Kidney epithelial cell (primary cell): ENCODE measurements around the gene ALG9. TPM values are rescaled to one million over a fixed set of nuclear protein-coding genes. Genes with fewer than 3 reads are reported as not detected.

Experiments used
- DNase-seq: peaks from one replicate; pipeline ENCODE4 v3.0.0-alpha.2; 2010; ENCODE audit warnings: low read depth
- H3K27me3 ChIP-seq: 2 replicates; pipeline ENCODE4 v1.6.0; 2011; ENCODE audit warnings: low read length; ENCODE audit not compliant: control insufficient read depth, insufficient read depth
- H3K36me3 ChIP-seq: 2 replicates; pipeline ENCODE4 v1.5.1; 2011; ENCODE audit warnings: low read length; ENCODE audit not compliant: control insufficient read depth, insufficient read depth
- H3K4me3 ChIP-seq: 2 replicates; pipeline ENCODE4 v1.5.1; 2011; ENCODE audit warnings: low read depth, mild to moderate bottlenecking, control low read depth, low read length
- total RNA-seq: library from RNA; depleted of rRNA; stranded (reverse); fragments of >200 nt; gene quantifications from 2 replicates; pipeline ENCODE4 v1.2.3, GENCODE V29; 2015
- TF ChIP-seq, protein P1 (sequence below): IDR thresholded peaks from 2 replicates; pipeline ENCODE4 v1.5.1; 2011; ENCODE audit warnings: mild to moderate bottlenecking, moderate library complexity, low read length, control low read depth, inconsistent platforms; ENCODE audit not compliant: insufficient read depth, poor library complexity, severe bottlenecking

The ALG9 gene
- total RNA-seq, 1 donor from 2014 or later: 33.8 TPM

DNA sequence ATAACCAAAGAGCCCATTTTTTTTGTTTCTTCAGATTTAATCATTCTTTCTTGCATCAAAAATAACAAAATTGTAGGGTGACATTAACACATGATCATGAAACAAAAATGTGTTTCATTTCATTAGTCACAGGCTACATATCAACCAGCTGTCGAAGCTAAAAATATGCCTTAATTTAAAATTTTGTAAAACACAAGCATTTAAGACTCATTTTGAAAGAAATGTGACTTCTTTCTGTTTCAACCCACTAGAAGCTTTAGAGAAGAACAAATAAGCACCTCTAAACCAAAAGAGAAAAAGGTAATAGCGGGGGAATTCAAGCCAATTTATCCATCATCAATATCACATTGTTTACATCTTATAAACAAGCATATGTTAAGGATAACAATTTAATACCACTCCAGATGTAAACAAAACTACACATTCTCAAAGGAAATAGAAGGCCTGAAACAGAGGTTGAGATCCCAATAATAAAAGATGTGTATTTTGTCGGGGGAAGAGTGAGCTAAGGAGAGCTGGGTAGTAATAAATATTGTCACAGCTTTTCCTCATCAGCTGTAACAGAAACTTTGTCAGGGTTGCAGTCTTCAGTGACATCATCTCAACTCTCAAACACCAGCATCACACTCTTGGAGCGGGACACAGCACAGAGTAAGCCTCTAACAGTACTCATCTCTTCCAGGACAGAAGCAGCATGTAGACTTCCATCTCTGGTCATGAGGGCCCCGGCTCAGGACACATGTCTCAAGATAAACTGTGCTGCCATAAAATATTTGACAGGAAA lies 42.0 kb downstream of the ALG9 start:
- TF ChIP-seq, protein P1, sequence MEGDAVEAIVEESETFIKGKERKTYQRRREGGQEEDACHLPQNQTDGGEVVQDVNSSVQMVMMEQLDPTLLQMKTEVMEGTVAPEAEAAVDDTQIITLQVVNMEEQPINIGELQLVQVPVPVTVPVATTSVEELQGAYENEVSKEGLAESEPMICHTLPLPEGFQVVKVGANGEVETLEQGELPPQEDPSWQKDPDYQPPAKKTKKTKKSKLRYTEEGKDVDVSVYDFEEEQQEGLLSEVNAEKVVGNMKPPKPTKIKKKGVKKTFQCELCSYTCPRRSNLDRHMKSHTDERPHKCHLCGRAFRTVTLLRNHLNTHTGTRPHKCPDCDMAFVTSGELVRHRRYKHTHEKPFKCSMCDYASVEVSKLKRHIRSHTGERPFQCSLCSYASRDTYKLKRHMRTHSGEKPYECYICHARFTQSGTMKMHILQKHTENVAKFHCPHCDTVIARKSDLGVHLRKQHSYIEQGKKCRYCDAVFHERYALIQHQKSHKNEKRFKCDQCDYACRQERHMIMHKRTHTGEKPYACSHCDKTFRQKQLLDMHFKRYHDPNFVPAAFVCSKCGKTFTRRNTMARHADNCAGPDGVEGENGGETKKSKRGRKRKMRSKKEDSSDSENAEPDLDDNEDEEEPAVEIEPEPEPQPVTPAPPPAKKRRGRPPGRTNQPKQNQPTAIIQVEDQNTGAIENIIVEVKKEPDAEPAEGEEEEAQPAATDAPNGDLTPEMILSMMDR: no peak
- DNase-seq: no peak
- Histone ChIP-seq H3K4me3 (no peak overlapping the region), H3K36me3 (no peaks in the 10 kb centered on the region), H3K27me3 (no peaks in the 10 kb centered on the region)

DNA sequence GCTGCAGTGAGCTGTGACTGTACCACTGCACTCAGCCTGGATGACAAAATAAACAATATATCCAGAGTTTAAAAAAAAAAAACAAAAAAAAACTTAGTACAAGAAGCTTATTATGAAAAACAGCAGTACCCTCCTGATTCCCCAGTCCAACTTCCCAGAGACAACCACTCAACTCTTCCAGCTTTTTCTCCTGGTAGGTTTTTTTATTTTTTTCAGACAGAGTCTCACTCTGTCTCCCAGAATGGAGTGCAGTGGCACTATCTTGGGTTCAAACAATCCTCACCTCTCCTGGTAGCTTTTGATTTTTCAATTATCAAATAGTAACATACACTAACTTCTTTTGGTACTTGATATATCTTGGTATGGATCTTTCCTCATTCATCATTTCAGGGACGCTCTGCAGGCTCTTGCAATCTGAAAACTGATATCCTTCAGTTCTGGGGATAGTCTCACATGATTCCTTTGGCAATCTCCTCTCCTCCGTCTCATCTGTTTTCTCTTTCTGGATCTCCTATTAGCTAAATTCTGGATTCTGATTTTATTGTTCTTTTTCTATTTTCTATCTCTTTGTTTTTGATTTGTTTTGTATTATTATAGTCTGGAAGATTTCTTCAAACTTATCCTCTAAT lies 44.9 kb downstream of the ALG9 start:
- H3K27me3 ChIP-seq: no peaks in the 10 kb centered on the region
- TF ChIP-seq, protein P1: no peak
- H3K36me3 ChIP-seq: no peaks in the 10 kb centered on the region
- no peak overlapping the region for H3K4me3 ChIP-seq
- DNase-seq: no peak

DNA sequence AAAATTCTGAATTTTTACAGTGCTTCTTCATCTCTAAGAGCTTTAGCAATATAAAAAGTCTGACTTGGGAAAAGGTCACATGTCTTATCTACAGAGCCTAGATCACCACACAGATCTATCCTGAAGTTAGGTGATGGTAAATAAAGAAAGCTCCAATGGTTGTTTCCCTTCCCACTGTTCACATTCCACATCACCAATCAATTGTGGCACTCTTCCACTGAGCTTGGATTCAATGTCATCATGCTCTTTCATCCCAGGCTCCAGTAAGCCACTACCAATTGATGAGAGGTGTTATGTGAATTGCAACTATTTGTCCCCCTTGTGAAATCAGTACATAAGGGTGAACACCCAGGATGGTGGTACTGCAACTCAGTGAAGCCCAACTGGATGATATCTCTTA lies 47.8 kb downstream of the ALG9 start:
- TF ChIP-seq, protein P1: no peak

DNA sequence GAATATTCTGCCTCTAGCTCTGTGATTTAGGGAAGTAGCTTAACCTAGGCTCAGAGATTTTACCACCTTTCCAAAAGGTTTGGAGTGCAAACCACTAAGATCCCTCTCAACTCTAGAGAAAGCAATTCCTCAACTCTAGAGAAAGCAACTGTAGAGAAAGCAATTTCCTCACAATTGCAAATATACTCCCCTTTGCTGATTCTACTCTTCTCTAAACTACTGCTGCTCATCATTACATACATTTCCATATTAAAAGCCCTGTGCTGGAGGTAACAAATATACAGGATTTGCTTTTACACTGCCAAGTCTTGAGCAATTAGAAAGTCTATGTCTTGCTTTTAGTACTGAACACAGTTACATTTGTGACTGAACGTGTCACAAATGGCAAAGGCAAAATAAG lies 48.2 kb downstream of the ALG9 start:
- H3K36me3 ChIP-seq: no peaks in the 10 kb centered on the region
- no peak overlapping the region for H3K4me3 ChIP-seq
- TF ChIP-seq, protein P1: no peak
- DNase-seq: no peak
- no peaks in the 10 kb centered on the region for H3K27me3 ChIP-seq

More for the DNA sequence above, 47.8 kb downstream of the ALG9 start:
- Histone ChIP-seq H3K27me3 (no peaks in the 10 kb centered on the region), H3K4me3 (no peak overlapping the region), H3K36me3 (no peaks in the 10 kb centered on the region)
- DNase-seq: no peak

DNA sequence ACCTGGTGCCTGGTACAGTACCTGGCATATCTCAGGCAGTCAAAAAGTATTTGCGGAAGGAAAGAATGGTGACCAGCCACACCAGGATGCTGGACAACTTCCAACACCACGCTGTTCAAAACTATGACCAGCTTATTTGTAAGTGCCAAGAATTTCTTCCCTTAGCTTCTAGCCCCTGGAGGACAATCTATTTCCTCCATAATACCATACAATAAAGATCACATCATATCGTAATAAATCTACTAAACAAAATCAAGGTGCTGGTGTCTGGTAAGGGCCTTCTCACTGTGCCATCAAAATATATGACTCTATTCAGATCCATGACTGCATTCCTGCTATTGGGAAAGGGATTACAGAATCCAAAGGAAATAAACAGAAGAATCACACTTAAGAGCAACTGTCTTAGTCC lies 51.5 kb downstream of the ALG9 start:
- H3K27me3 ChIP-seq: no peaks in the 10 kb centered on the region
- no peak overlapping the region for H3K4me3 ChIP-seq
- DNase-seq: no peak
- H3K36me3 ChIP-seq: peaks cover 1% of the 10 kb centered on the region
- TF ChIP-seq, protein P1: no peak
